GM19372 (cell line): ENCODE data around the gene CHST11.
"Not testable (repeated sequence)": the region's sequence is repeated elsewhere in the genome, so short reads cannot be mapped to it uniquely, and the experiment has no call there.

ENCODE experiments used
- ATAC-seq: cut with Tn5 transposase; IDR thresholded peaks from one replicate; pipeline ENCODE4 v1.9.1; 2021; ENCODE audit warnings: mild to moderate bottlenecking, low read depth, moderate library complexity; ENCODE audit not compliant: unreplicated experiment

The CHST11 gene

GRCh38 chr12:104547235-104547634 lies 90.5 kb downstream of the CHST11 start:
- no peak for ATAC-seq

GRCh38 chr12:104549815-104550480 lies 93.2 kb downstream of the CHST11 start:
- no peak for ATAC-seq

GRCh38 chr12:104551313-104551931 lies 94.7 kb downstream of the CHST11 start:
- no peak for ATAC-seq

GRCh38 chr12:104553421-104553820 lies 96.7 kb downstream of the CHST11 start:
- ATAC-seq, result no peak

- ATAC-seq, result no peak
Observed at GRCh38 chr12:104555648-104556047, 98.9 kb downstream of the CHST11 start.

GRCh38 chr12:104557488-104558195 lies 100.9 kb downstream of the CHST11 start:
- ATAC-seq, result no peak

GRCh38 chr12:104560881-104561280 lies 104.1 kb downstream of the CHST11 start:
- no peak for ATAC-seq

GRCh38 chr12:104562763-104563162 lies 106.0 kb downstream of the CHST11 start:
- no peak for ATAC-seq

GRCh38 chr12:104564662-104565061 lies 107.9 kb downstream of the CHST11 start:
- ATAC-seq, result not testable (repeated sequence)

- ATAC-seq, result no peak
Observed at GRCh38 chr12:104565606-104566243, 109.0 kb downstream of the CHST11 start.

GRCh38 chr12:104566244-104566993 lies 109.7 kb downstream of the CHST11 start:
- ATAC-seq, result no peak

- ATAC-seq, result no peak
Observed at GRCh38 chr12:104567832-104568486, 111.2 kb downstream of the CHST11 start.

GRCh38 chr12:104568487-104568868 lies 111.7 kb downstream of the CHST11 start:
- ATAC-seq, result no peak

- no peak for ATAC-seq
Observed at GRCh38 chr12:104568935-104569334, 112.2 kb downstream of the CHST11 start.

- ATAC-seq, result peak; percentile 73
Observed at GRCh38 chr12:104569346-104570173, 112.8 kb downstream of the CHST11 start.

- ATAC-seq, result peak; percentile 13
Observed at GRCh38 chr12:104570174-104570907, 113.6 kb downstream of the CHST11 start.

GRCh38 chr12:104571328-104571727 lies 114.6 kb downstream of the CHST11 start:
- ATAC-seq, result no peak

GRCh38 chr12:104574353-104574752 lies 117.6 kb downstream of the CHST11 start:
- not testable (repeated sequence) for ATAC-seq
